GM18499 (cell line): ENCODE results near the gene DHPS.
"Not testable (repeated sequence)": the region's sequence is repeated elsewhere in the genome, so short reads cannot be mapped to it uniquely, and the experiment has no call there.

Source experiments
- ATAC-seq: cut with Tn5 transposase; IDR thresholded peaks from one replicate; pipeline ENCODE4 v1.9.1; 2021; ENCODE audit warnings: moderate number of reproducible peaks; ENCODE audit not compliant: insufficient read depth, unreplicated experiment

Gene DHPS

DNA sequence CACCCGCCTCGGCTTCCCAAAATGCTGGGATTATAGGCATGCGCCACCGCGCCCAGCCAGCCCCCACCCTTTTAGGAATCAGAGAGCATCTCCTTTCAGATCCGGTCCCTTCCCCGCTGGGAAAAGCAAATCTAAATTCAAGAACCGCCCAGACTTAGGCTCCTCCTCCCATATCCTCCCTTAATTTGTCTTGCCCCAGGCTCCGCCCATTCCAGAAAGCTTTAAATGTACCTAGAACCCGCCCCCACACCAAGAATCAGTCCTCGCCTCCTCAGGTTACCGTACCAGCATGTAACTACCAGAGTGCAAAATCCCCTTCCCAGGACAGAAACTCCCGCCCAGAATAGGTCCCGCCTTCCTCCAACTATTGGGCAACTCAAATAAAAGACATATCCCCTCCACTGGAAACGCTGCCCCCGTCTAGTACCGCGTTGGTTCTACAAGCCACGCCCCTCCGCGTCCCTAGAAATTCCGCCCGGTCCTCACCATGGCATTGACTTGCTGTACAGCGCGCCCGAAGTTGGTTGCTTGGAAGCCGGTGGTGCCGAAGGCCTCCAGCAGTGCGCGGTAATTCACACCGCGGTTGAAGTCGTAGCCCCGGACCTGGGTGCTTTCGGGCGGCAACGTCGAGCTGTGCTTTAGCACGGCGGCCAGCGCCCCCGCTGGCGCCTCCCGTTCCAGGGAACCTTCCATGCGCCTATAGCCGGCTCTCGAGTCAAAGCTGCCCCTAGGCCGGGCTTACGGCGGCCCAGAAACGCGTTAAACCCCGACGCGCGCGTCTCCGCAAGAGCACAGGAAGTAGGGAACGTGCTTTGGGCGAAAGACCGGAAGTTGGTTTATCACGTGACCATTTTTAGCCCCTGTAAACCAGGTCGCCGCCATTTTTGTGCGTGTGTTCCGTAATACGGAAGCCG lies at the start of gene DHPS:
Gene DHPS (minus strand): TSS at position 807 of the 914 bp plus-strand sequence. CDS start 114 bp downstream, at position 693.
- peak; percentile 46 for ATAC-seq

DNA sequence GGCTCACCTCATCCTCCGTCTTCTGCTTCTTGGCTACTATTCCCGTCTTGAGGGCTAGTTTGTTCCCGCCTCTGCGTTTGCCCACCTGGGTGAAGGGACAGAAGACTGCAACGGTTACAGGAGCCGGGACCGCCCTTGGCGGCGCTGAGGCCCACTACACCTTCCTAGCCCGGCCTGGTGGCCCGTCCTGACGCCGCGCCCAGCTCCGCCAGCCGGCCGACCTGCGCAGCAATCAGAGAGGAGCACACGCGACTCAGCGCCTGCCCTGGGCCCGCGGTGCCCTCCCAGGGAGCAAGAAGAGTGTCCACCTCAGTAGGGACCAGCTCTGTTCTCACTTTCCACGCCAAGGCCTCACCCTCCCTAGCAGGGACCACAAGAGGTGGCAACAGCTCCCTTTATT lies 49.7 kb upstream of the DHPS start:
- no peak for ATAC-seq

DNA sequence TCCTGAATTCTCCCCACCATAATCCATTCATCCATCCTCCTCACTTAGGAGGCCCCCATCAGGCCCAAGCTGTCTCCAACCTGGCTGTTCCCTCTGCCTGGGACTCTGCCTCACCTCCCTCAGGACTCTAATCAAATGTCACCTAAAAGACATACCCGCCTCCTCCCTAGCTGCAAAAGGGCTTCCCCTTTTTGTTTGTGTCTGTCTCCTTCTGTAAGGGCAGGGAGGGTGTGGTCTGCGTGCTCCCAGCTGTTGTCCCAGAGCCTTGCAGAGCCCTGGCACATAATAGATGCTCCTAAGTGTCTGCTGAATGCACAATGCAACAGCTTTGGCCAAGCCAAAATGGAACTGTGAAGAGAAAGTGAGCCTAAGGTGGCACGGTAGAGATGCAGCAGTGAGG lies 48.4 kb upstream of the DHPS start:
- no peak for ATAC-seq

DNA sequence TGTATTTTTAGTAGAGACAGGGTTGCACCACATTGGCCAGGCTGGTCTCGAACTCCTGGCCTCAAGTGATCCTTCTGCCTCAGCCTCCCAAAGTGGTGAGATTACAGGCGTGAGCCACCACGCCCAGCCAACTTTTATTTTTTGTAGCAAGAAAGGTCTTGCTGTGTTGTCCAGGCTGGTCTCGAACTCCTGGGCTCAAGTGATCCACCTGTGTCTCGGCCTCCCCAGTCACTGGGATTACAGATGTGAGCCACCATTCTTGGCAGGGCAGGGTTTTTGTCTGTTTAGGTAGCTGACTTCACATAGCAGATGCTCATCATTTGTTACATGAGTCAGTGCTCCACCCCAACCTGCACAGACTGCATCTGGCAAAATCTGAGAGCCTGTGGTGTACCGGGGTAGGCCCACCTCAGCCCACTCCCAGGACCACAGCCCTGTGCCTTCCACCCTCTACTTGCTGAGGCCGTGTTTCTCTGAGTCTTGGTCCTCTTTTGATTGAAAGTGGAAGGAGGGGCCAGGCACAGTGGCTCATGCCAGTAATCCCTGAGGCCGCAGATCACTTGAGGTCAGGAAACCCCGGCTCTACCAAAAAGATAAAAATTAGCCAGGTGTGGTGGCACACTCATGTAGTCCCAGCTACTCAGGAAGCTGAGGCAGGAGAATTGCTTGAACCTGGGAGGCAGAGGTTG lies 46.2 kb upstream of the DHPS start:
- no peak for ATAC-seq

DNA sequence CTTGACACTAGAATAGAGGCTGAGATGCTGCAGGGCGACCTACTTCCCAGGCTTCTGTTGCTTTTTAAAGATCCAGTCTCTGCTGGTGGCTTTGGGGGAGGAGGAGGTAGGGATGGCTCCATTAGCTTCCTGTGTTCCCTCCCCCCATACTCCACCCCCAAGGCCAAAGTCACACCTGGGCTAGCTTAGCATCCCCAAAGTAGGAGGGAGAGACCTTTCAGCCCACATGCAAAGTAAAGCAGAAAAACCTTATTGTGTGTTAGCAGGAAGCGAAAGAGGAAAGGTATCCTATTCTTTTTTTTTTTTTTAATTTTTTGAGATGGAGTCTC lies 45.3 kb upstream of the DHPS start:
- no peak for ATAC-seq

DNA sequence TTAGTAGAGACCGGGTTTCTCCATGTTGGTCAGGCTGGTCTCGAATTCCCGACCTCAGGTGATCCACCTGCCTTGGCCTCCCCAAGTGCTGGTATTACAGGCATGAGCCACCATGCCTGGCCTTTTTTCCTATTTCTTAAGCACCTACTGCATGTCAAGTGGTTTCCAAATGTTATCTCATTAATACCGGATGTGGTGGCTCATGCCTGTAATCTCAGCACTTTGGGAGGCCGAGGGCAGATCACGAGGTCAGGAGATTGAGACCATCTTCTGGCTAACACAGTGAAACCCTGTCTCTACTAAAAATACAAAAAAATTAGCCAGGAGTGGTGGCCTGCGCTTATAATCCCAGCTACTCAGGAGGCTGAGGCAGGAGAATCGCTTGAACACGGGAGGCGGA lies 43.9 kb upstream of the DHPS start:
- not testable (repeated sequence) for ATAC-seq

DNA sequence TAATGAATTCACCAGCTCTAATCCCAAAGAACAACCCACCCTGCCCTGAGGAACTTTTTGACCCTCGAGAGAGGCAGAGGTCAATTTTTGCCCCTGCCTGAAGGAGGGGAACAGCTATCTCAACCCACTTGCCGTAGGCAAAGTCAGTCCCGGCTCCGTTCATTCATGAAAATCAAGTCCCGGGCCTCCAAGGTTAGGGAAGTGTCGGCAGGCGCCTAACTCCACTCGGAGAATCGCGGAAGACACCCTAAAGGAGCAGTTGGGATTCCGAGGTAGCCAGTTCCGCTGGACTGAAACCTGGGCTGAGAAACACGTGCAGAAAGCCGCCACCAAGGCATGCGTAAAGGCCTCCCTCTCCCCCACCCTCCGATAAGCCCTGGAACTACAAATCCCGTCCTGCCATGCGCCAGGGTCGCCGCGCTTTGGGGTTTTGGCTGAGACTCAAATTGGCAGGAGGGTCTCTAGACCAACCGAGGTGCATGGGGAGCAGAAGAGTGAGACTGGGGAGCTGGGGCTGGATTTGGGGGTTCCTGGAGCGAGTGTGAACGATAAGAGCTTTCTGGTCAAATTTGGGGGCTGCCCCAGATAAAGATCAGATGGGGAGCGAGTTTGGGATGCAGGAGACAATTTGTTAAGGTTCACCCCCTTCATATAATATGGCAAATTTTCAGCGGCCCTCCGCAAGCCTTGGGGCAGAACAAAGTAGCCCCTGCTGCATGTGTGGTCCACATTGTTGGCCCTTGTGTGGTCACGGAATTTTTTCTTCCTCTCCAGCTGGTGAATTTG lies 42.2 kb upstream of the DHPS start, which contains the start of gene TNPO2:
Gene TNPO2 (minus strand): TSS at position 292 of the 786 bp plus-strand sequence. CDS start 2,955 bp downstream, outside the sequence.
- ATAC-seq: no peak

DNA sequence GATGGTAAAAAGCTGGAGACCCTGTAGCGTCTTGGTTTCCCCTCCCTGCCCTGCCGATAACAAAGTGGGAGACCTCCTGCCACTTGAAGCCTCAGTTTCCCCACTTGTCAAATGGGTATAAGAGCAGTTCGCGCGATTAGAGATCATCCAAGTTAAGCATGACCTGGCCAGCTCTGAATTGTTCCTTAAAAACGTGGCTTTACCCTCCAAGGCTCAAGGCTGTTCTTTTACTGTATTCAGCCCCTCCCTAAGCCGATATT lies 41.6 kb upstream of the DHPS start:
- ATAC-seq: no peak

DNA sequence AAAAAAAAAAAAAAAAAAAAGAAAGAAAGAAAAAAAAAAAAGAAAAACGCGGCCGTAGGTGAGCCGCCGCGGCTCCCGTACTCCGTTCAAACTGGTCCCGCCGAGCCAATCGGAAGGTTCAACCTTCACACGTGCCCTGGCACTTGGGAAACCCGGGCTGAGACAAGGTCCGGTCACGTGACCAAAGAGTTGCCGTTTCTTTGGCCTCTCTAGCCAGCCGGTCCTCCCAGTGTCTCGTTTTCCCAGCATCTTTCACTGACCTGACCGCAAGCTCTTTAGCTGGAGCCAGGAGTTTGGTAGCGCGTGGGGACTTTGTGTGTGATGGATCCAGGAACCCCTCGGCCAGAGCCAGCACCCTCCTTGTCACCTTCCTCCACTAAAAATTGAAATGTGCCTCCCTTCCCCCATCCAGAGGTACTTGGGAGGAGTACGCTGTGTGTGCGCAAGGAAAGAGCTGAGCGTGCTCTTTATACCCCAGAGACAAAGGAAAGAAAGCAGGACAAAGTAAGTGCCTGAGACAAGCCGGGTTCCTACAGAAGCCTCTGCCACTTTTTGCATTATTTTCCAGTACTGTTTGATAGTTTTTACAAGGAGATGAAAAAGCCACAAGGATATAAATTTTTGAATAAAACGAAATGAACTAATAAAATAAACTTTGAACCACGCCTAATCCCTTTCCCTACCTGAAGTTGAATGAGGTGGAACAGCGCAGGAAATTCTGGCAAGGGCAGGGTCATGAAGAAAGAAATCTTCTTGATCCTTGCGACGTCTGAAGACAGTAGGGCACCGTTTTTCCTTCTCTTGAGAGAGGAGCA lies 41.1 kb upstream of the DHPS start:
- ATAC-seq: peak; percentile 63

DNA sequence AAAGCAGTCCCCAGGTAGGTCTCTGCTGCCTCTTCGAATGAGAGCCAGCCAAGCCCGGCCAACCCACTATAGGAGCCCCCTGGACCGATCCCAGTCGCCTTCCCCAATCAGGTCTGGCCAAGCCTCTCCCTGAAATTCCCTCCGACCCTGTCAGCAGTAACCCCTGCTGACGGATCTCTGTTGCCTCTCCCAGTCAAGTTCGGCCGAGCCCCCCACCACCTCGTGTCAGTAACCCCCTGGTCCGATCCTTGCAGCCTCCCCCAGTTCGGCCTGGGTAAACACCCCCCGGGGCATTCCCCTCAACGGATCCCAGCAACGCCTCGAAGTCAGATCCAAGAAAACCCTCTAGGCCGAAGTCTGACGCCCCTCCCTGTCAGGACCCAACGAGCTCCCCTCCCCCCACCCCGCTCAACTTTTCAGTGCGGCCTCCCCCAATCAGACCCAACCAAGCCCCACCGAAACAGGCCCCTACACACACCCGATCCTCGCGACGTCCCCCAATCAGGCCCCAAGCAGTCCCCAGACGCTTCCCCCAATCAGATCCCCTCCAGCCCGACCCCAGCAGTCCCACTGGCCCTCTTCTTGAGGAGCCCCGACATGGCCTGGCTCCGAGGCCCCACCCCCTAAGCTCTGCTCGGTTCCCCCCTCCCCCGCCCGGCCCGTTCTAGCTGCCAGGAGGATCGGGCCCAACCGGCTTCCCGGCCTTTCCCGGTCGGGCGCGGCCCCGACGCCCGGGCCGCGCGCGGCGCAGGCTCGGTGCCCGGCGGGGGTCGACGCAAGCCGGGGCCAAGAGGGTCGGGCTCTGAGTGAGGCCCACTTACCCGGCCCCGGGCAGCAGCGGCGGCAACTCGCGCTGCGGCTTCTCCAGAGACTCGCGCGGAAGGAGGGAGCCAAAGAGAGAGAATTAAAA lies 40.2 kb upstream of the DHPS start:
- peak; percentile 7 for ATAC-seq

DNA sequence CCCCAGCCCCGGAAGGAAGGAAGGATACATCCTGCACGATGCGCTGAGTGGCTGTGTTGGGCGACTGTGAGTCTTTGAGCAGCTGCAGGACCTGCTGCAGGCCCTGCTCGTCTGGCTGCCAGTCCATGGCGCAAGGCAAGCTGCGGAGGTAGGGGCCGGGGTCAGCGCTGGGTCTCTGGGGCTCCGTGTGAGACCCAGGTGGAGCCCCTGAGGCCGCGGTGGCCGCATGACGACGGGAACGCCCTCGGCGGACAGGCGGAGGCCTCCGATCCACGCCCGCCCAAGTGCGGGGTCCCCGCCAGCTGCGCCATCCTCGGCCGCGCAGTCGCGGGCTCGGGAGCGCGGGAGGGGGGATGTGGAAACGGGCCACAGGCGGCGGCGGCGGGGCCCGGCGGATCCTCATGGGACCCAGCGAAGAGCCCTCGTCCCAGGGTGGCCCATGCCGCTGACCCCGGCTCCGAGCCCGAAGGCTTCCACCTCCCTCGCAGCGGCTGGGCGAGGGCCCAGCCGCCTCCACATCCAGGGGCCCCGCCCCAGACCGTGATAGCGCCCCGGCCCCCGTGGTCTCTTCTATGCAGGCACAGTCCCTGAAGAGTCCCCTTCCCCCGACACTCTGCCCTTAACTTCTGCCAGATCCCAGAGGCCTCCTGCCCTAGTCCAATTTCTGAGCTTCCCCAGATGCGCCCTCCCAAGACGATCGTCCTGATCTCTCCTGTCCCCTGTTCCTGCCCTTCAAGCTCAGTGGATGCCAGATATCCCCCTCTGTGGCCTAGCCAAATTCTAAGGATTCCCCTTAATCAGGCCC lies 39.4 kb upstream of the DHPS start:
- no peak for ATAC-seq

DNA sequence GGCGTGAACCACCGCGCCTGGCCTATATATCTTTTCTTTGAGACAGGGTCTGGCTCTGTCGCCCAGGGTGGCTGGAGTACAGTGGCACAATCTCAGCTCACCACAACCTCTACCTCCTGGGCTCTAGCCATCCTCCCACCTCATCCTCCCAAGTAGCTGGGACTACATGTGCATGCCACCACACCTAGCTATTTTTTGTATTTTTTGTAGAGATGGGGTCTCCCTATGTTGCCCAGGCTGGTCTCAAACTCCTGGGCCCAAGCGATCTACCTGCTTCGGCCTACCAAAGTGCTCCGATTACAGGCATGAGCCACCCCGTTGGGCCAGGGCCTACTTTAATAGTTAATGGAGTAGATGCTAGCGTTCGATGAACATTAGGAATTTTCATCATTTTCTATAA lies 38.6 kb upstream of the DHPS start:
- ATAC-seq: no peak

DNA sequence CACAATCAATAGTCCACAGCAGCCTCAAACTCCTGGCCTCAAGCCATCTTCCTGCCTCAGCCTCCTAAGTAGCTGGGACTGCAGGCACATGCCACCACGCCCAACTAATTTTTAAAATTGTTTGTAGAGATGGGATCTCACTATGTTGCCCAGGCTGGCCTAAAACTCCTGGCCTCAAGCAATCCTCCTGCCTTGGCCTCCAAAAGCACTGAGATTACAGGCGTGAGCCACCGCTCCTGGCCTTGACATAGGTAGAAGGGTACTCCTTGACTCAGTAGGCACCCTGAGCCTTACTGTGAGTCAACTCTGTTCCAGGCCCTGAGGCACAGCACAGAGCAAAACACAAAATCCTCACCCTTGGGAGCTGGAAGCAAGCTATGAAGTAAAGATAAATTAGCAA lies 34.2 kb upstream of the DHPS start:
- ATAC-seq: no peak

DNA sequence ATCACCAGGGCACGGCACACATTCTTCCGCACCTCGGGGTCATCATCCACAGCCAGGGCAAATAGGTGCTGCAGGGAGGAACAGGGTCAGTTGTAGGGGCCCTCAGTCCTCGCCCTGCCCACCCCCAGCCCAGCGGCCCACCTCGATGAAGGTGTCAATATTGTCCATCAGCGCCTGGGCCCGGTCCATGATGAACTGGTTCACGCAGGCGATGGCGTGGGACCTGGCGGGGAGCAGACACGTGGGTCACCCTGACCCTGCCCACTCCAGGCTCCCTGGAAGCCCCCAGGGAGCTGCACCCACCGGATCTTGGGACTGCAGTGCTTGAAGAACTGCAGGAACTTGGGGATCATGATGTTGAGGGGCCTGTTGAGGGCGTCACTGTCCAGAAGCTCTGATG lies 33.4 kb upstream of the DHPS start:
- no peak for ATAC-seq

DNA sequence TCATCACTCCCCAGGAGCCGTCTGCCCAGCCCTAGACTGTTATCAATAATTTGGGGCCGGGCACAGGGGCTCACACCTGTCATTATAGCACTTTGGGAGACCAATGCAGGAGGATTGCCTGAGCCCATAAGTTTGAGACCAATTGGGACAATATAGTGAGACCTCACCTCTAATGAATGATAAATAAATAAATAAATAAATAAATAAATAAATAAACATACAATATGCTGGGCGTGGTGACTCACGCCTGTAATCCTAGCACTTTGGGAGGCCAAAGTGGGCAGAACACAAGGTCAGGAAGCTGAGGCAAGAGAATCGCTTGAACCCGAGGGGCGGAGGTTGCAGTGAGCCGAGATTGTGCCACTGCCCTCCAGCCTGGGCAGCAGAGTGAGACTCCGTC lies 31.6 kb upstream of the DHPS start:
- ATAC-seq: not testable (repeated sequence)

DNA sequence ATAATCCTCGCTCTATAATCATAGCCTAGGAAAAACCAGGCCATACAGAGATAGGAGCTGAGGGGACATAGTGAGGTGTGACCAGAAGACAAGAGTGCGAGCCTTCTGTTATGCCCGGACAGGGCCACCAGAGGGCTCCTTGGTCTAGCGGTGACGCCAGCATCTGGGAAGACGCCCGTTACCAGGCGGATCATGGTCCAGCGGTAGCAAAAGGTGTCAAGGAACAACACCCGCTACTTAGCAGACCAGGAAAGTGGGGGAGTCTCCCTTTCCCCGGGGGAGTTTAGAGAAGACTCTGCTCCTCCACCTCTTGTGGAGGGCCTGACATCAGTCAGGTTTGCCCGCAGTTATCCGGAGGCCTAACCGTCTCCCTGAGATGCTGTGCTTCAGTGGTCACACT lies 30.4 kb upstream of the DHPS start:
- ATAC-seq: not testable (repeated sequence)

DNA sequence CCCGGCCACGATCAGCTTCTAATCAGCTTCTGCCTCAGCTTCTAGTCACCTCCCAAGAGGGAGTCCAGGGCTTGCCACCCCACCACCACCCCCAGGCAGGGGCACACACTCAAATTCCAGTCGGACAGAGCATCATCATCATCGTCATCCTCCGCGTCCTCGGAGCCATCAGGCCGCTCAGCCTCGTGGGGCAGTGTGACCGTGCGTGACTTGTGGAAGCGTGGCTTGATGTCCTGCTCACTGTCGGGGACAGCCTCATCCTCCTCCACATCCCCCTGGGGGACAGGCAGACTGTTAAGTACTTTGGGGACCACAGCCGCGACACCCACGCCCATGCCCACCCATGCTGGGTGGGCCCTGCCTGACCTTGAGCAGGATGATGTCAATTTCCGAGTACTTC lies 29.5 kb upstream of the DHPS start:
- no peak for ATAC-seq

DNA sequence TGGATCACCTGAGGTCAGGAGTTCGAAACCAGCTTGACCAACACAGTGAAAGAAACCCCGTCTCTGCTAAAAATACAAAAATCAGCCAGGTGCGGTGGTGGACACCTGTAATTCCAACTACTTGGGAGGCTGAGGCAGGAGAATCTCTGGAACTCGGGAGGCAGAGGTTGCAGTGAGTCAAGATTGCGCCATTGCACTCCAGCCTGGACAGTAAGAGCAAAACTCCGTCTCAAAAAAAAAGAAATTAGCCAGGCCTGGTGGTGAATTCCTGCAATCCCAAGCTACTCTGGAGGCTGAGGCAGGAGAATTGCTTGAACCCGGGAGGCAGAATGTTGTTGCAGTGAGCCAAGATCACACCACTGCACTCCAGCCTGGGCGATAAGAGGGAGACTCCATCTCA lies 27.0 kb upstream of the DHPS start:
- no peak for ATAC-seq

DNA sequence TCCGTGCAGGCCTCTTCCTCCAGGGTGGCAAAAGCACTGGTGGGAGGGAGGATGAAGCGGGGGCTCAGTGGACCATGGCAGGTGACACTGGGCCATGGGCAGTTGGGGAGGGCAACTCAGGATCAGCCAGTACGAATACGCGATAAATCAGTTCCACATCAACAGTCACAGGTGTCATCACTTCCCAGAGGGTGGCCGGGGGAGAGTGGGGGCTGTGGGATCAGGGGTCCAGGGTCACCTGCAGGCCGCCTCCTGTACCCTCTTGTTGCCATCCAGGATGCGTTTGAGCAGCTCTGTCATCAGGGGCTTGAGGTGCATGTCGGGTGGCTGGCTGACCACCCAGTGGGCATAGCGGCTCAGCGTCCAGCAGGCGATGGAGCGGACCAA lies 24.6 kb upstream of the DHPS start:
- ATAC-seq: no peak
